Osteoblast (primary cell): Measurements from ENCODE around the gene NRG2. TPM values are rescaled to one million over a fixed set of nuclear protein-coding genes. Genes with fewer than 3 reads are reported as not detected.

Experiments
- DNase-seq: peaks from one replicate; pipeline ENCODE4 v3.0.0; 2011; ENCODE audit warnings: low spot score, mixed read lengths; ENCODE audit not compliant: insufficient read length; ENCODE audit errors: missing footprints
- H2AFZ ChIP-seq: 2 replicates; pipeline ENCODE4 v1.6.0; 2011; ENCODE audit warnings: mild to moderate bottlenecking, low read length
- H3K27ac ChIP-seq: 2 replicates; pipeline ENCODE4 v1.5.1; 2011; ENCODE audit warnings: mild to moderate bottlenecking, low read depth, low read length, moderate library complexity
- H3K27me3 ChIP-seq: 2 replicates; pipeline ENCODE4 v1.6.0; 2012; ENCODE audit warnings: mild to moderate bottlenecking, control low read depth, inconsistent platforms, low read length, moderate library complexity; ENCODE audit not compliant: insufficient read depth
- H3K36me3 ChIP-seq: 2 replicates; pipeline ENCODE4 v1.5.1; 2011; ENCODE audit warnings: mild to moderate bottlenecking, low read length, control low read depth, moderate library complexity; ENCODE audit not compliant: insufficient read depth
- H3K4me1 ChIP-seq: 2 replicates; pipeline ENCODE4 v1.5.1; 2011; ENCODE audit warnings: mild to moderate bottlenecking, low read length, control low read depth, moderate library complexity; ENCODE audit not compliant: insufficient read depth
- H3K4me2 ChIP-seq: 2 replicates; pipeline ENCODE4 v1.6.0; 2011; ENCODE audit warnings: mild to moderate bottlenecking, low read length; ENCODE audit not compliant: insufficient read depth
- H3K4me3 ChIP-seq: fragments of 200-600 bp; sonication (generic); 3 replicates; pipeline ENCODE4 v1.5.1; 2012; ENCODE audit warnings: mild to moderate bottlenecking, low read length, inconsistent platforms; ENCODE audit not compliant: insufficient read depth
- H3K79me2 ChIP-seq: 2 replicates; pipeline ENCODE4 v1.6.0; 2012; ENCODE audit warnings: mild to moderate bottlenecking, low read length, control low read depth, inconsistent platforms; ENCODE audit not compliant: insufficient read depth
- H3K9me3 ChIP-seq: 2 replicates; pipeline ENCODE4 v1.5.1; 2011; ENCODE audit warnings: low read depth, low read length, control low read depth
- H4K20me1 ChIP-seq: 2 replicates; pipeline ENCODE4 v1.6.0; 2012; ENCODE audit warnings: mild to moderate bottlenecking, low read length, control low read depth; ENCODE audit not compliant: insufficient read depth
- CTCF ChIP-seq: IDR thresholded peaks from 2 replicates; pipeline ENCODE4 v1.5.1; 2011; ENCODE audit warnings: mild to moderate bottlenecking, low read depth, low read length, moderate library complexity; ENCODE audit errors: extremely low read depth
- total RNA-seq: library from RNA; depleted of rRNA; stranded (reverse); fragments of >200 nt; gene quantifications from 2 replicates; pipeline ENCODE4 v1.2.3, GENCODE V29; 2012

The NRG2 gene
- total RNA-seq, 1 donor = 0.72 TPM

GRCh38 chr5:140018517-140018916 lies 24.6 kb downstream of the NRG2 start:
- DNase-seq = no peak
- no peak overlapping the region for H3K4me2 ChIP-seq
- TF ChIP-seq CTCF = no peak
- no peak overlapping the region for H3K4me3 ChIP-seq
- H3K4me1 ChIP-seq = peaks cover 4% of the 10 kb centered on the region
- H4K20me1 ChIP-seq = no peaks in the 10 kb centered on the region
- no peak overlapping the region for H3K27ac ChIP-seq
- no peaks in the 10 kb centered on the region for H3K36me3 ChIP-seq
- H3K9me3 ChIP-seq = no peaks in the 10 kb centered on the region
- no peaks in the 10 kb centered on the region for H3K79me2 ChIP-seq
- peaks cover 82% of the 10 kb centered on the region for H3K27me3 ChIP-seq
- no peak overlapping the region for H2AFZ ChIP-seq

- H2AFZ ChIP-seq = no peak overlapping the region
- H3K27ac ChIP-seq = no peak overlapping the region
- no peaks in the 10 kb centered on the region for H3K36me3 ChIP-seq
- no peak overlapping the region for H3K4me3 ChIP-seq
- TF ChIP-seq CTCF = no peak
- H3K4me2 ChIP-seq = no peak overlapping the region
- H3K4me1 ChIP-seq = peaks cover 4% of the 10 kb centered on the region
- no peak for DNase-seq
- H4K20me1 ChIP-seq = no peaks in the 10 kb centered on the region
- no peaks in the 10 kb centered on the region for H3K79me2 ChIP-seq
- no peaks in the 10 kb centered on the region for H3K9me3 ChIP-seq
- H3K27me3 ChIP-seq = peaks cover 83% of the 10 kb centered on the region
Observed at GRCh38 chr5:140018096-140018481, 25.0 kb downstream of the NRG2 start.

DNA sequence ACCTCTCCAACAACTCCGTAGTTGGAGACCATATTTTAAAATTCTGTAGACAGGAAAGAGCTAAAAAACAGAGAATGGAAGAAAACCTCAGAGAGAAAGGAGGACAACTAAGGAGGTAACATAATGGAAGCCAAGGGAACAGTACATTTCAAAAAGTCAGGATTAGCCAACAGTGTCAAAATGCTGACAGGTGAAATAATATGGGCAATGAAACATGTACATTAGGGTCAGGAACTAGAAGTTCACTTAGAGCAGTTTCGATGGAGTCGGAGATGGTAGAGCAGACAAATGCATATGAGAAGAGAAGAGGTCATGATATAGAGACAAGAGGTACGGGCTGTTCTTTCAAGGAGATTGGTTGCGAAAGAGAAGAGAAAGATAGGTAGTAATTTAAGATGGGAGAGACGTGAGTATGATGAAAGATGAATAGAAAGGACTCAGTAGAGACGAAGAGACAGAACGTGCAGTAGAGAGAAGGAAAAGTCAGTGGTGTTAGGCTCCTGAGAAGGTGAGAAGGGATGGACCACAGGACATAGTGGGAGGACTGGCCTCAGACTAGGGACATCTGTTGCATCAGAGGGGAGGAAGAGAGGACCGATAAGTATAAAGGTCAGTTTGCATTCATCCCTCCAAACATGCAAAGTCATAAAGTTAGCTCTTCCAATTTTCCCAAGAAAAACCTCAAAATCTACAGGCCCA lies 25.6 kb downstream of the NRG2 start:
- peaks cover 80% of the 10 kb centered on the region for H3K27me3 ChIP-seq
- no peak overlapping the region for H3K4me3 ChIP-seq
- no peaks in the 10 kb centered on the region for H3K36me3 ChIP-seq
- TF ChIP-seq CTCF = no peak
- no peaks in the 10 kb centered on the region for H4K20me1 ChIP-seq
- DNase-seq = no peak
- H3K27ac ChIP-seq = no peak overlapping the region
- H3K4me2 ChIP-seq = no peak overlapping the region
- no peaks in the 10 kb centered on the region for H3K79me2 ChIP-seq
- H2AFZ ChIP-seq = no peak overlapping the region
- H3K4me1 ChIP-seq = peaks cover 4% of the 10 kb centered on the region
- H3K9me3 ChIP-seq = no peaks in the 10 kb centered on the region

DNA sequence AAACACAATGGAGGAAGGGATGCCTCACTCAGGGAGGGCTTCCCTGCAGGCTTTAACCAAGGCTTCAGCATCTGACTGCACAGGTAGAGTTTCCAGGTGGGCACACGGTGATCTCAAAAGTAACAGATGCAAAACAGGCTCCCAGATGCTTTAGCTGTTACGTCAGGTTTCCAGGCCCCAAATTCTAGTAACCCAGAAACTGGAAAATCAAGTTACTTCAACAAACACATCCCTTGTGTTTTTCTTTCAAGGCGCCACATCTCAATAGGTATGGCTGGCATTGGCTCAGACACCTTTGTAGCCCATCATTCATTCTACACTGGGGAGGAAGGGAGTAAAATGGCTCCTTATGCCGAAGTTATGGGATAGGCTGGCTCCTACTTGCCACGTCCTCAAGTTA lies 27.4 kb downstream of the NRG2 start:
- Histone ChIP-seq H3K4me3 (no peak overlapping the region), H3K4me1 (peaks cover 7% of the 10 kb centered on the region), H4K20me1 (no peaks in the 10 kb centered on the region), H3K36me3 (no peaks in the 10 kb centered on the region), H3K27ac (no peak overlapping the region), H3K4me2 (no peak overlapping the region), H3K27me3 (peaks cover 62% of the 10 kb centered on the region), H3K9me3 (no peaks in the 10 kb centered on the region), H3K79me2 (no peaks in the 10 kb centered on the region), H2AFZ (no peak overlapping the region)
- no peak for DNase-seq
- TF ChIP-seq CTCF = no peak
